Gastroesophageal sphincter (tissue), 4 donors: ENCODE measurements around the gene MYCBP2. TPM values are rescaled to one million over a fixed set of nuclear protein-coding genes. Genes with fewer than 3 reads are reported as not detected.
A peak's percentile ranks its signal among the peaks of the same experiment; 100 is the strongest.
"Not testable (repeated sequence)": the region's sequence is repeated elsewhere in the genome, so short reads cannot be mapped to it uniquely, and the experiment has no call there.

Experiments
- ATAC-seq: fragments of 150-250 bp; one replicate; pipeline ENCODE4 v1.9.1; 2016; ENCODE audit warnings: mild to moderate bottlenecking, moderate library complexity
- H3K27ac ChIP-seq, 4 donors: fragments of 200-600 bp; sonication (generic) in 3 of 4; 1 replicate in 3 of 4; 2 replicates in 1 of 4; pipeline ENCODE4 v1.5.1; 2016 to 2019
- H3K27me3 ChIP-seq: fragments of 200-600 bp; sonication (generic); one replicate; pipeline ENCODE4 v1.5.1; 2019
- H3K36me3 ChIP-seq, 2 donors: fragments of 200-600 bp; sonication (generic); one replicate each; pipeline ENCODE4 v1.5.1; 2019; ENCODE audit warnings: control low read depth in 1 of 2
- H3K4me1 ChIP-seq, 3 donors: fragments of 200-600 bp; sonication (generic); 1 replicate in 2 of 3; 2 replicates in 1 of 3; pipeline ENCODE4 v1.5.1; 2016 to 2019; ENCODE audit warnings: control low read depth in 2 of 3
- H3K4me3 ChIP-seq, 2 donors: fragments of 200-600 bp; sonication (generic); one replicate each; pipeline ENCODE4 v1.5.1; 2019; ENCODE audit warnings: mild to moderate bottlenecking in 1 of 2, moderate library complexity in 1 of 2
- H3K9me3 ChIP-seq, 3 donors: fragments of 200-600 bp; sonication (generic); one replicate each; pipeline ENCODE4 v1.5.1; 2017 to 2019; ENCODE audit warnings: control low read depth in 2 of 3
- EP300 ChIP-seq: sonication (generic); formaldehyde crosslinking; IDR thresholded peaks from one replicate; pipeline ENCODE4 v1.6.1; 2017; ENCODE audit warnings: antibody characterized with exemption, mild to moderate bottlenecking
- POLR2A ChIP-seq, 2 donors: fragments of 450-650 bp; IDR thresholded peaks; one replicate each; pipeline ENCODE4 v1.6.1; 2017; ENCODE audit warnings: antibody characterized with exemption in 2 of 2, mild to moderate bottlenecking in 2 of 2, moderate library complexity in 1 of 2
- POLR2AphosphoS5 ChIP-seq: sonication (generic); formaldehyde crosslinking; IDR thresholded peaks from one replicate; pipeline ENCODE4 v1.6.1; 2017; ENCODE audit warnings: antibody characterized with exemption
- WGBS, 2 donors: methylation state at CpG; one replicate each; pipeline ENCODE4 v1.1.5; 2018; ENCODE audit warnings: low coverage in 1 of 2; 5-methylcytosine and 5-hydroxymethylcytosine counted together
- total RNA-seq, 4 donors: library from RNA; depleted of rRNA; stranded (reverse); fragments of >200 nt; gene quantifications; one replicate each; pipeline ENCODE4 v1.1.0, GENCODE V29; 2016
- TF ChIP-seq, protein P1 (sequence below), 4 experiments: fragments of 200-600 bp in 2 of 4; fragments of 450-650 bp in 2 of 4; sonication (generic) in 1 of 4; IDR thresholded peaks; one replicate each; pipeline ENCODE4 v1.5.1; 2017 to 2019; ENCODE audit warnings: antibody characterized with exemption in 4 of 4, mild to moderate bottlenecking in 2 of 4, moderate library complexity in 2 of 4

MYCBP2 gene
- total RNA-seq, 4 donors from 2014 or later, result 116 to 148 (median 119) TPM

DNA sequence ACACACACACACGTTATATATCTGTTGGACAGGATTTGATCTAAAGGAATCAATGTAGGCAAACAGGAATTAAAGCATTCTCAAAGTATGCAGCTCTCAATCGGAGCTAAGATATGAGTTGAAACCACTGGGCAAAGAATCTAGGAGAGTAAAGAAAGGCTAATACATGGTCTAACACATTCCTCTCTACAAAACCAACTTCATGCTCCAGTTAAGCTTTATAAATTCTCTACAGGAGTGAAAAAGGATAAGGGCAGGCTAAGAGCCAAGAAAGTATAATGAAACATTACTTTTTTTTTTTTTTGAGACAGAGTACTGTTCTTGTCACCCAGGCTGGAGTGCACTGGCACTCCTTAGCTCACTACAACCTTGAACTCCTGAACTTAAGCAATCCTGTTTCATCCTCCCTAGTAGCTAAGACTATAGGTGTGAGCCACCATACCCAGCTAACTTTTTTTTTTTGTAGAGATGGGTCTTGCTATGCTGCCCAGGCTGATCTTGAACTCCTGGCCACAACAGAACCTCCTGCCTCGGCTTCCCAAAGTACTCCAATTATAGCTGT lies 310.6 kb downstream of the MYCBP2 start:
- TF ChIP-seq POLR2A (IDR thresholded peaks at IDR 0.05) (no peak), EP300 (no peak), POLR2AphosphoS5 (no peak)
- TF ChIP-seq, protein P1, sequence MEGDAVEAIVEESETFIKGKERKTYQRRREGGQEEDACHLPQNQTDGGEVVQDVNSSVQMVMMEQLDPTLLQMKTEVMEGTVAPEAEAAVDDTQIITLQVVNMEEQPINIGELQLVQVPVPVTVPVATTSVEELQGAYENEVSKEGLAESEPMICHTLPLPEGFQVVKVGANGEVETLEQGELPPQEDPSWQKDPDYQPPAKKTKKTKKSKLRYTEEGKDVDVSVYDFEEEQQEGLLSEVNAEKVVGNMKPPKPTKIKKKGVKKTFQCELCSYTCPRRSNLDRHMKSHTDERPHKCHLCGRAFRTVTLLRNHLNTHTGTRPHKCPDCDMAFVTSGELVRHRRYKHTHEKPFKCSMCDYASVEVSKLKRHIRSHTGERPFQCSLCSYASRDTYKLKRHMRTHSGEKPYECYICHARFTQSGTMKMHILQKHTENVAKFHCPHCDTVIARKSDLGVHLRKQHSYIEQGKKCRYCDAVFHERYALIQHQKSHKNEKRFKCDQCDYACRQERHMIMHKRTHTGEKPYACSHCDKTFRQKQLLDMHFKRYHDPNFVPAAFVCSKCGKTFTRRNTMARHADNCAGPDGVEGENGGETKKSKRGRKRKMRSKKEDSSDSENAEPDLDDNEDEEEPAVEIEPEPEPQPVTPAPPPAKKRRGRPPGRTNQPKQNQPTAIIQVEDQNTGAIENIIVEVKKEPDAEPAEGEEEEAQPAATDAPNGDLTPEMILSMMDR (IDR thresholded peaks at IDR 0.05), result no peak
- Histone ChIP-seq H3K27me3 (no peaks in the 10 kb centered on the region), H3K4me1 (peaks cover 22 to 80% (median 23%) of the 10 kb centered on the region in 3 donors), H3K4me3 (no peak overlapping the region), H3K27ac (peak overlapping the region; percentile 43 to 65 (median 58)), H3K36me3 (peaks cover 4 to 68% of the 10 kb centered on the region in 2 donors), H3K9me3 (no peaks in the 10 kb centered on the region)
- 53 to 66% methylated on average over 3 of the region's 3 CpGs for WGBS, 2 donors
- ATAC-seq, result peak; percentile 36

DNA sequence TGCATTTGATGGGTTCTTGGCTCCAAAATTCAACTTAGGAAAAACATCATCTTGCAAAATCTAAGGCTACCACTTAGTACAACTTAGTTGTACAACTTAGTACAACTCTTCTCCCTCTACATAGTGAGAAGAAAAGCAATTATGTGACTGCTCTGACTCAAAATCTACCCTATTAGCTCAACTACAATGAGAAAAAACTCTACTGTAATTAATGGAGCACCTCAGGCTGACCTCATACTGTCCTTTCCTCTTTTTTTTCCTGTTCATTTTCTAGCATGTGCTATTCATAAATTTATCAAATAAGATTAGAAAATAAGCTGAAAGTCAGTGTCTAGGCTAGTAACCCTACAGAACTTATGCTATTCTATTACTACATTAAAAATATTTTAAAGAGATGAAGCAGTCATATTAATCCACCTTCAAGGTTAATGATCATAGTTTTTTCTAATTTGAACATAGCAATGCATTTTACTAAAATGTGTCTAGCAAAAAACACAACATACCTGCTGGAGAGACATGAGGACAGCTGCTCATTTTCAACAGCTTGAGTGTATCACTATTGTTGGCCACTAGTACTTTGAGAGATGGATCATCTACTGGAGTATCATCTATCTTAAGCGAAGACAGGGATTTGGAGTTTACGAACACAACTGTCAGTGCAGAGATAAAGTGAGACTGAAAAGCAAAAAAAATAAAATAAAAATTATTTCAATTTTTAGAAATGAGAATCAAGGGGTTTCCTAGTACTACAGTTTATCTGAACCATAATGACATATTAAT lies 311.8 kb downstream of the MYCBP2 start:
- ATAC-seq, result no peak
- H3K27me3 ChIP-seq, result no peaks in the 10 kb centered on the region
- H3K4me3 ChIP-seq, result no peak overlapping the region
- no peak for TF ChIP-seq POLR2A (IDR thresholded peaks at IDR 0.05)
- TF ChIP-seq POLR2AphosphoS5, result no peak
- TF ChIP-seq, protein P1 (IDR thresholded peaks at IDR 0.05), result no peak
- no peak for TF ChIP-seq EP300
- peaks cover 4 to 80% of the 10 kb centered on the region in 2 donors for H3K36me3 ChIP-seq
- peak overlapping the region in 2 of 4 donors; percentile 27 to 65 for H3K27ac ChIP-seq
- H3K9me3 ChIP-seq, result no peaks in the 10 kb centered on the region
- peaks cover 16 to 67% (median 16%) of the 10 kb centered on the region in 3 donors for H3K4me1 ChIP-seq
- 60 to 79% methylated on average over 2 of the region's 2 CpGs for WGBS, 2 donors

DNA sequence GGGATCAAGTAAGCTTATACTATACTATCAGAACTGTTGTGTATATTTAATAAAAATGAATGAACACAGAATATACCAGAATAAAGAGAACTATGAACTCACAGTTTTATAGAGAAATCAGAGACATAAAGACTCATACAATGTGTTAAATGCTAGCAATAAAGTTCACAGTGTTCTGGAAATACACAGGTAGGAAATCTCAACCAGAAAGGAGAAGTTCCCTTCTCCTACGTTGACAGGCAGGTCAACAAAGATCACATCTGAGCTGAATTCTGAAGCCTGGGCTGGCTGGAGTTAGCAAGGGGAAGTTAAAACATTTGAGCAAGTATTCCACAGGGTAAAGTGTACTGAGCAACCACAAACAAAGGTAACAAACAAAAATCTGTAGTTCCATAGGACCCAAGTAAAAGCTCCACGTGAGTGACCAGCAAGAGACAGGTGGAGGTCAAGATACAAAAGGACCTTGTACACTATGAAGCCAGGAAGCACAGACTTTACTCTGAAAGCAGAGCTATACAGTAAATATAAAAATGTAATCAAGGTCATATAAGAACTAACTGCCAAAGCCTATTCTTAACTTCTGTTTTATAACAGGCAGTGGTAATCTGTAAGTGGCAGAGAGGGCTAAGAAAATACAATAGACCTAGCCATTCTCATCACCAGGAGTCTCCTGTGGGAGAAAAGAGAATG lies 312.9 kb downstream of the MYCBP2 start:
- Histone ChIP-seq H3K36me3 (peaks cover 4 to 91% of the 10 kb centered on the region in 2 donors), H3K4me1 (peaks cover 6 to 61% (median 12%) of the 10 kb centered on the region in 3 donors)
- 77 to 83% methylated on average over 2 of the region's 2 CpGs for WGBS, 2 donors

DNA sequence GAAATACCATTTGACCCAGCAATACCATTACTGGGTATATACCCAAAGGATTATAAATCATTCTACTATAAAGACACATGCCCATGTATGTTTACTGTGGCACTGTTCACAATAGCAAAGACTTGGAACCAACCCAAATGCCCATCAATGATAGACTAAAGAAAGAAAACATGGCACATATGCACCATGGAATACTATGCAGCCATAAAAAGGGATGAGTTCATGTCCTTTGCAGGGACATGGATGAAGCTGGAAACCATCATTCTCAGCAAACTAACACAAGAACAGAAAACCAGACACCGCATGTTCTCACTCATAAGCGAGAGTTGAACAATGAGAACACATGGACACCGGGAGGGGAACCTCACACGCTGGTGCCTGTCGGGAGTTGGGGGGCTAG lies 317.2 kb downstream of the MYCBP2 start:
- ATAC-seq, result not testable (repeated sequence)
- H3K36me3 ChIP-seq, result peaks cover 3 to 79% of the 10 kb centered on the region in 2 donors
- H3K4me1 ChIP-seq, result peaks cover 0 to 65% (median 0%) of the 10 kb centered on the region in 3 donors

More for the DNA sequence above, 312.9 kb downstream of the MYCBP2 start:
- ATAC-seq, result no peak
- TF ChIP-seq POLR2AphosphoS5 (no peak), POLR2A (IDR thresholded peaks at IDR 0.05) (no peak), EP300 (no peak)
- TF ChIP-seq, protein P1 (IDR thresholded peaks at IDR 0.05), result no peak
- Histone ChIP-seq H3K27me3 (no peaks in the 10 kb centered on the region), H3K27ac (peak overlapping the region in 1 of 4 donors; percentile 5), H3K9me3 (no peaks in the 10 kb centered on the region), H3K4me3 (no peak overlapping the region)

DNA sequence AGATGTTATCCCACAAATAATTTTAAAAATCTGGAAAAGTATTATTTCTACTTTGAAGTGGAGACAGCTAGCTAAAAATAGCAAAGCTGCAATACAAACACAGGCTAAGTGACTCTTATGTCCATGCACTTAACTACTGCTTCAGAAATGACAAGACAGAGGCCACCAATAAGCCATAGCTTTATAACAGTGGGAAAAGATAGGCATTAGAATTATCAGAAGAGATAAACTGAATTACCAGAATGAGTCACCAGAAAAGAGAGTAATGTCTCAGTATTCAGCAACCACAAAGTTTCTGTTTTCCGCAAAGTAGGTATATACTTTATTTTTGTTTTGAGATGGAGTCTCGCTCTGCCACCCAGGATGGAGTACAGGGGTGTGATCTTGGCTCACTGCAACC lies 317.9 kb downstream of the MYCBP2 start:
- WGBS, 2 donors, result 95 to 96% methylated on average over 2 of the region's 2 CpGs
- ATAC-seq, result no peak
- no peak overlapping the region for H3K4me3 ChIP-seq

More for the DNA sequence above, 317.2 kb downstream of the MYCBP2 start:
- not testable (repeated sequence) for H3K4me3 ChIP-seq, H3K9me3 ChIP-seq, H3K27me3 ChIP-seq, H3K27ac ChIP-seq
- 93 to 100% methylated on average over 3 of the region's 5 CpGs for WGBS, 2 donors

DNA sequence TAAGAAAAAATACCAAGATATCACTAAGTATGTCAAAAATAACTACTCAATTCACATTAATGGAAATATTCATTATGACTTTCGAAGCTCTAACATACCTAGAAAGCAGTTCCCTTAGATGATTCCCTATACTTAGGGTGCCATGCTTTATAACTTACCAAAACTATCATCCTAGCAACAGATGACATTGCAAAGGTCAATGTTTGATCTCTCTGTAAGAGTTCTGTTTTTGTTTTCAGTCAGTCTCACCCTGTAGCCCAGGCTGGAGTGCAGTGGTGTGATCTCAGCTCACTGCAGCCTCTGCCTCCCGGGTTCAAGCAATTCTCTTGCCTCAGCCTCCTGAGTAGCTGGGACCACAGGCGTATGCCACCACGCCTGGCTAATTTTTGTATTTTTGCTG lies 318.6 kb downstream of the MYCBP2 start:
- WGBS, 2 donors, result 90 to 94% methylated on average over 1 to 4 of the region's 4 CpGs

More for the DNA sequence above, 317.9 kb downstream of the MYCBP2 start:
- TF ChIP-seq POLR2A (IDR thresholded peaks at IDR 0.05), result no peak
- TF ChIP-seq EP300, result no peak
- TF ChIP-seq, protein P1 (IDR thresholded peaks at IDR 0.05), result no peak
- TF ChIP-seq POLR2AphosphoS5, result no peak
- peaks cover 0 to 65% (median 0%) of the 10 kb centered on the region in 3 donors for H3K4me1 ChIP-seq
- H3K36me3 ChIP-seq, result peaks cover 0 to 72% of the 10 kb centered on the region in 2 donors
- no peaks in the 10 kb centered on the region for H3K27me3 ChIP-seq
- no peak overlapping the region for H3K27ac ChIP-seq
- no peaks in the 10 kb centered on the region for H3K9me3 ChIP-seq

More for the DNA sequence above, 318.6 kb downstream of the MYCBP2 start:
- H3K27ac ChIP-seq, H3K4me3 ChIP-seq, H3K9me3 ChIP-seq, H3K27me3 ChIP-seq, ATAC-seq: not testable (repeated sequence)
- peaks cover 0 to 67% (median 0%) of the 10 kb centered on the region in 3 donors for H3K4me1 ChIP-seq
- H3K36me3 ChIP-seq, result peaks cover 0 to 65% of the 10 kb centered on the region in 2 donors
